Thyroid gland (tissue), 4 donors: ENCODE data around the gene FSTL1. TPM values are rescaled to one million over a fixed set of nuclear protein-coding genes. Genes with fewer than 3 reads are reported as not detected.

ENCODE experiments used
- DNase-seq, 2 donors: peaks; one replicate each; pipeline ENCODE4 v3.0.0-alpha.2; 2019
- H3K27ac ChIP-seq, 3 donors: fragments of 200-600 bp; sonication (generic); 1 replicate in 2 of 3; 2 replicates in 1 of 3; pipeline ENCODE4 v1.5.1; 2016 to 2019; ENCODE audit warnings: mild to moderate bottlenecking in 1 of 3, moderate library complexity in 1 of 3
- H3K27me3 ChIP-seq: fragments of 200-600 bp; sonication (generic); one replicate; pipeline ENCODE4 v1.5.1; 2019
- H3K36me3 ChIP-seq, 2 donors: fragments of 200-600 bp; sonication (generic); one replicate each; pipeline ENCODE4 v1.5.1; 2016 to 2019
- H3K4me1 ChIP-seq, 2 donors: fragments of 200-600 bp; sonication (generic); one replicate each; pipeline ENCODE4 v1.5.1; 2017 to 2019
- H3K4me3 ChIP-seq, 3 donors: fragments of 200-600 bp; sonication (generic); replicated peaks in 1 of 3; 1 replicate in 2 of 3; 2 replicates in 1 of 3; pipeline ENCODE4 v1.5.1; 2016; ENCODE audit warnings: mild to moderate bottlenecking in 1 of 3
- H3K9me3 ChIP-seq: fragments of 200-600 bp; sonication (generic); one replicate; pipeline ENCODE4 v1.5.1; 2017
- POLR2A ChIP-seq, 2 donors: fragments of 450-650 bp; IDR thresholded peaks; one replicate each; pipeline ENCODE4 v1.6.1; 2017; ENCODE audit warnings: antibody characterized with exemption in 2 of 2, mild to moderate bottlenecking in 2 of 2, moderate library complexity in 1 of 2
- WGBS, 2 donors: methylation state at CpG; one replicate each; pipeline ENCODE4 v1.1.5; 2017; 5-methylcytosine and 5-hydroxymethylcytosine counted together
- intact Hi-C: fragments of 100-400 bp; cut with DNase I; formaldehyde crosslinking; loops from one replicate; pipeline ENCODE4 v1.15.1; 2023
- microRNA counts, 2 donors: library from miRNA; unstranded; fragments of <30 nt; microRNA quantifications; one replicate each; lab custom pipeline; 2016 to 2017
- total RNA-seq, 4 donors: library from RNA; depleted of rRNA; stranded (reverse); fragments of >200 nt; gene quantifications; one replicate each; pipeline ENCODE4 v1.2.3, GENCODE V29; 2016
- TF ChIP-seq, protein P1 (sequence below), 6 experiments: fragments of 200-600 bp in 3 of 6; fragments of 450-650 bp in 3 of 6; sonication (generic) in 3 of 6; IDR thresholded peaks; one replicate each; pipeline ENCODE4 v1.5.1; 2016 to 2019; ENCODE audit warnings: antibody characterized with exemption in 6 of 6, mild to moderate bottlenecking in 2 of 6, inconsistent platforms in 1 of 6, moderate library complexity in 1 of 6

The FSTL1 gene
- total RNA-seq, 4 donors from 2014 or later, result 135 to 268 (median 228) TPM

DNA sequence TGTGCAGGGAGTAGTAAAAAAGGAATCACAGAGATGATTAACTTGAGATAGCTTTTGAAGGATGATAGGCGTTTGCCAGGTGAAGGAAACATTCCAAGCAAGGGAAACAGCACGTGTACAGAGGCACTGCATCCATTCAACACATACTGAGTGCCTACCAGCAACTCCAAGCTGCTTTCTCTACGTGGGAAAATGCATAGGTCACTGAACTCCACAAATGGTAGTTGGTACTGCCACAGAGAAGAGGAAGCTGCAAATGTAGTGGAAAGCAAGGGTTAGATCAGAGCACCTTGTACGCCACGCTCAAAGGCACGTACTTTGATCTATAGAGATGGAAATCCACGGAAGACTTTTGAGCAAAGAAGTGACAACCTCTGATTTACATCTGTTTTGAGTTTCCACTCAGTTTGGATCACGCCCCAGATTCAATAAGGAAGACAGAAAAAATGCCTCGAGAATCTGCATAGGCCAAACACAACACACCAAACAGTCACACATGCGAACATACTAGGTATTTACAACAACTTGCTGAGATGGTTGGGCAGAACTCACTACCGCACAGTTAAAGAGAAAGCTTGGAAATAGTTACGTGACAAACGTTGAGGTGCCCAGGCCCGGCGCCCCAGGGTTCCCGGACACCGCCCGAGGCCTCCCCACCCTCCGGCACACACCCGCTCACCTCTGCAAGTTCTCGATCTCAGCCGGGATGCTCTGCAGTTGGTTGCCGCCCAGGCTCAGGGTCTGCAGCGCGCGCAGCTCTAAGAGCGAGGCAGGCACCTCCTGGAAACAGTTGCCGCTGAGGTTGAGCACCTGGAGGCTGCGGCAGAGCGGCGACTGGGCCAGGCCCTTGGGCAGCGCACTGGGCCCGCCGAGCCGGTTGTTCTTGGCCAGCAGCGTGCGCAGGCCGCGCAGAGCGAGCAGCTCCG lies 102.5 kb downstream of the FSTL1 start:
- intact Hi-C loops, result loop anchor here (5.0 to 10.0 kb wide), 3 partner anchors 66 to 206 kb away; no protein-coding TSS in a partner anchor
- 10 to 11% methylated on average over 13 of the region's 41 CpGs for WGBS, 2 donors

GRCh38 chr3:120344349-120344748 lies 106.4 kb downstream of the FSTL1 start:
- TF ChIP-seq, protein P1, sequence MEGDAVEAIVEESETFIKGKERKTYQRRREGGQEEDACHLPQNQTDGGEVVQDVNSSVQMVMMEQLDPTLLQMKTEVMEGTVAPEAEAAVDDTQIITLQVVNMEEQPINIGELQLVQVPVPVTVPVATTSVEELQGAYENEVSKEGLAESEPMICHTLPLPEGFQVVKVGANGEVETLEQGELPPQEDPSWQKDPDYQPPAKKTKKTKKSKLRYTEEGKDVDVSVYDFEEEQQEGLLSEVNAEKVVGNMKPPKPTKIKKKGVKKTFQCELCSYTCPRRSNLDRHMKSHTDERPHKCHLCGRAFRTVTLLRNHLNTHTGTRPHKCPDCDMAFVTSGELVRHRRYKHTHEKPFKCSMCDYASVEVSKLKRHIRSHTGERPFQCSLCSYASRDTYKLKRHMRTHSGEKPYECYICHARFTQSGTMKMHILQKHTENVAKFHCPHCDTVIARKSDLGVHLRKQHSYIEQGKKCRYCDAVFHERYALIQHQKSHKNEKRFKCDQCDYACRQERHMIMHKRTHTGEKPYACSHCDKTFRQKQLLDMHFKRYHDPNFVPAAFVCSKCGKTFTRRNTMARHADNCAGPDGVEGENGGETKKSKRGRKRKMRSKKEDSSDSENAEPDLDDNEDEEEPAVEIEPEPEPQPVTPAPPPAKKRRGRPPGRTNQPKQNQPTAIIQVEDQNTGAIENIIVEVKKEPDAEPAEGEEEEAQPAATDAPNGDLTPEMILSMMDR (IDR thresholded peaks at IDR 0.05), result no peak
- TF ChIP-seq POLR2A (IDR thresholded peaks at IDR 0.05), result no peak
- no peak for DNase-seq
- Histone ChIP-seq H3K4me1 (peaks cover 7% of the 10 kb centered on the region in 2 donors), H3K27ac (no peak overlapping the region), H3K9me3 (no peaks in the 10 kb centered on the region), H3K36me3 (no peaks in the 10 kb centered on the region), H3K4me3 (no peak overlapping the region), H3K27me3 (no peaks in the 10 kb centered on the region)
- WGBS, 2 donors, result 82 to 87% methylated on average over 1 of the region's 1 CpG
- intact Hi-C loops, result loop anchor here (10.0 kb wide), 2 partner anchors 70 to 210 kb away; no protein-coding TSS in a partner anchor

More for the DNA sequence above, 102.5 kb downstream of the FSTL1 start:
- Histone ChIP-seq H3K9me3 (no peaks in the 10 kb centered on the region), H3K36me3 (no peaks in the 10 kb centered on the region), H3K27me3 (no peaks in the 10 kb centered on the region), H3K4me1 (peaks cover 12 to 18% of the 10 kb centered on the region in 2 donors), H3K4me3 (peak overlapping the region; percentile 51 to 76 (median 52)), H3K27ac (peak overlapping the region; percentile 63 to 97 (median 90))
- no peak for TF ChIP-seq POLR2A (IDR thresholded peaks at IDR 0.05)
- TF ChIP-seq, protein P1 (IDR thresholded peaks at IDR 0.05), result no peak
- DNase-seq, result no peak

MicroRNAs within 50 kb of the gene (microRNA counts, 767-probe panel; counts per million panel counts)
- 0 counts per million in 2 donors for microRNA hsa-miR-198 (lab: Ali Mortazavi, UCI)

Other genes with a start within 250 kb of the FSTL1 start
- gene GPR156, start 165.8 kb downstream of the FSTL1 start, total RNA-seq, result not detected
- 10 to 100 TPM; 40.3 to 52.4 (median 44.6) TPM for gene LRRC58, start 101.6 kb downstream of the FSTL1 start, total RNA-seq
- gene NDUFB4, start 145.3 kb upstream of the FSTL1 start, total RNA-seq, result 100 to 1,000 TPM in 3 of 4 donors, 10 to 100 TPM in 1; 91.5 to 158 (median 118) TPM
- 100 to 1,000 TPM in 1 of 4 donors, 10 to 100 TPM in 3; 36.8 to 136 (median 74.7) TPM for gene HGD, start 231.2 kb upstream of the FSTL1 start, total RNA-seq